Tibial nerve (tissue), 4 donors: ENCODE measurements around the gene WEE2. TPM values are rescaled to one million over a fixed set of nuclear protein-coding genes. Genes with fewer than 3 reads are reported as not detected.
A peak's percentile ranks its signal among the peaks of the same experiment; 100 is the strongest.
"Not testable (repeated sequence)": the region's sequence is repeated elsewhere in the genome, so short reads cannot be mapped to it uniquely, and the experiment has no call there.

ENCODE experiments used
- DNase-seq, 2 donors: peaks; one replicate each; pipeline ENCODE4 v3.0.0-alpha.2; 2019; ENCODE audit warnings: low spot score in 2 of 2
- H3K27ac ChIP-seq, 4 donors: fragments of 200-600 bp; sonication (generic) in 3 of 4; one replicate each; pipeline ENCODE4 v1.5.1; 2017 to 2019; ENCODE audit warnings: mild to moderate bottlenecking in 1 of 4
- H3K27me3 ChIP-seq, 2 donors: fragments of 200-600 bp; sonication (generic) in 1 of 2; one replicate each; pipeline versions ENCODE4 v1.5.1 to v1.6.0; 2017 to 2019
- H3K36me3 ChIP-seq, 3 donors: fragments of 200-600 bp; sonication (generic); one replicate each; pipeline ENCODE4 v1.5.1; 2018 to 2019
- H3K4me1 ChIP-seq, 4 donors: fragments of 200-600 bp; sonication (generic) in 3 of 4; one replicate each; pipeline ENCODE4 v1.5.1; 2017 to 2019
- H3K4me3 ChIP-seq, 4 donors: fragments of 200-600 bp; sonication (generic) in 3 of 4; one replicate each; pipeline ENCODE4 v1.5.1; 2017 to 2019; ENCODE audit warnings: mild to moderate bottlenecking in 1 of 4, moderate library complexity in 1 of 4
- H3K9me3 ChIP-seq, 4 donors: fragments of 200-600 bp; sonication (generic) in 3 of 4; one replicate each; pipeline ENCODE4 v1.5.1; 2017 to 2019
- CTCF ChIP-seq, 5 experiments: fragments of 200-600 bp in 3 of 5; fragments of 450-650 bp in 2 of 5; sonication (generic) in 3 of 5; IDR thresholded peaks; one replicate each; pipeline ENCODE4 v1.5.1; 2016 to 2019; ENCODE audit warnings: antibody characterized with exemption in 5 of 5, mild to moderate bottlenecking in 3 of 5, moderate library complexity in 2 of 5
- EP300 ChIP-seq, 2 donors: sonication (generic); formaldehyde crosslinking; IDR thresholded peaks; one replicate each; pipeline ENCODE4 v1.6.1; 2017; ENCODE audit warnings: antibody characterized with exemption in 2 of 2, mild to moderate bottlenecking in 1 of 2
- POLR2A ChIP-seq, 2 donors: fragments of 450-650 bp; IDR thresholded peaks; one replicate each; pipeline ENCODE4 v1.6.1; 2017; ENCODE audit warnings: antibody characterized with exemption in 2 of 2, mild to moderate bottlenecking in 2 of 2, moderate library complexity in 2 of 2
- WGBS, 2 donors: methylation state at CpG; one replicate each; pipeline ENCODE4 v1.1.5; 2018; 5-methylcytosine and 5-hydroxymethylcytosine counted together
- total RNA-seq, 4 donors: library from RNA; depleted of rRNA; stranded (reverse); fragments of >200 nt; gene quantifications; one replicate each; pipeline ENCODE4 v1.1.0, GENCODE V29; 2016

WEE2 gene
- total RNA-seq, 4 donors from 2014 or later: not detected

- peaks cover 15 to 98% (median 34%) of the 10 kb centered on the region in 3 donors for H3K36me3 ChIP-seq
- 92 to 93% methylated on average over 2 of the region's 2 CpGs for WGBS, 2 donors
- H3K9me3 ChIP-seq: peaks cover 0 to 25% (median 4%) of the 10 kb centered on the region in 4 donors
- no peak for TF ChIP-seq POLR2A (IDR thresholded peaks at IDR 0.05)
- TF ChIP-seq EP300 (IDR thresholded peaks at IDR 0.05): no peak
- no peak for TF ChIP-seq CTCF (IDR thresholded peaks at IDR 0.05)
- no peak overlapping the region for H3K4me3 ChIP-seq
- H3K27ac ChIP-seq: no peak overlapping the region
- DNase-seq: no peak
- no peaks in the 10 kb centered on the region for H3K27me3 ChIP-seq
- no peaks in the 10 kb centered on the region for H3K4me1 ChIP-seq
These were observed 40.2 kb downstream of the WEE2 start for GRCh38 chr7:141748396-141748795.

GRCh38 chr7:141751904-141752303, 43.8 kb downstream of the WEE2 start:
- not testable (repeated sequence) for H3K4me1 ChIP-seq, H3K27ac ChIP-seq, H3K27me3 ChIP-seq, H3K4me3 ChIP-seq, DNase-seq
- WGBS, 2 donors: 96 to 97% methylated on average over 10 of the region's 10 CpGs
- Histone ChIP-seq H3K9me3 (peaks cover 0 to 25% (median 4%) of the 10 kb centered on the region in 4 donors), H3K36me3 (peaks cover 11 to 97% (median 27%) of the 10 kb centered on the region in 3 donors)

- Histone ChIP-seq H3K27me3 (no peaks in the 10 kb centered on the region), H3K9me3 (peaks cover 0 to 25% (median 4%) of the 10 kb centered on the region in 4 donors), H3K4me3 (no peak overlapping the region), H3K36me3 (peaks cover 11 to 99% (median 27%) of the 10 kb centered on the region in 3 donors), H3K27ac (no peak overlapping the region), H3K4me1 (no peaks in the 10 kb centered on the region)
- DNase-seq: no peak
- 95 to 96% methylated on average over 13 of the region's 13 CpGs for WGBS, 2 donors
- TF ChIP-seq POLR2A (IDR thresholded peaks at IDR 0.05) (no peak), EP300 (IDR thresholded peaks at IDR 0.05) (no peak)
These were observed 44.5 kb downstream of the WEE2 start for GRCh38 chr7:141752634-141753033.

GRCh38 chr7:141754939-141755338, 46.8 kb downstream of the WEE2 start:
- Histone ChIP-seq H3K4me3 (no peak overlapping the region), H3K27me3 (no peaks in the 10 kb centered on the region), H3K27ac (no peak overlapping the region), H3K4me1 (no peaks in the 10 kb centered on the region), H3K9me3 (peaks cover 0 to 25% (median 4%) of the 10 kb centered on the region in 4 donors), H3K36me3 (peaks cover 7 to 97% (median 18%) of the 10 kb centered on the region in 3 donors)
- 84 to 88% methylated on average over 6 of the region's 6 CpGs for WGBS, 2 donors
- peak in 2 of 5 experiments; percentile 16 to 25 for TF ChIP-seq CTCF (IDR thresholded peaks at IDR 0.05)
- no peak for TF ChIP-seq EP300 (IDR thresholded peaks at IDR 0.05)
- DNase-seq: no peak

GRCh38 chr7:141763797-141764196, 55.6 kb downstream of the WEE2 start, which contains the start of gene TAS2R3:
TSS of gene TAS2R3 (plus strand) at chr7:141764097. CDS start at chr7:141764159, 62 bp downstream.
- Histone ChIP-seq H3K36me3 (peaks cover 0 to 75% (median 5%) of the 10 kb centered on the region in 3 donors), H3K4me1 (no peaks in the 10 kb centered on the region), H3K4me3 (no peak within 1 kb of the TSS), H3K27ac (no peak within 1 kb of the TSS), H3K27me3 (no peaks in the 10 kb centered on the region), H3K9me3 (no peaks in the 10 kb centered on the region)
- no peak for TF ChIP-seq EP300 (IDR thresholded peaks at IDR 0.05)
- TF ChIP-seq CTCF (IDR thresholded peaks at IDR 0.05): no peak
- TF ChIP-seq POLR2A (IDR thresholded peaks at IDR 0.05): no peak
- DNase-seq: no peak
- 96 to 99% methylated on average over 3 of the region's 3 CpGs for WGBS, 2 donors

GRCh38 chr7:141770083-141770583, 62.0 kb downstream of the WEE2 start:
- H3K27ac ChIP-seq, H3K9me3 ChIP-seq, H3K4me1 ChIP-seq, H3K4me3 ChIP-seq, DNase-seq, H3K27me3 ChIP-seq: not testable (repeated sequence)
- H3K36me3 ChIP-seq: peaks cover 0 to 33% (median 0%) of the 10 kb centered on the region in 3 donors
- 97% methylated on average over 3 of the region's 3 CpGs for WGBS, 2 donors
